ENCODE results near the gene ZFAND5. TPM values are rescaled to one million over a fixed set of nuclear protein-coding genes. Genes with fewer than 3 reads are reported as not detected.

ZFAND5 gene
- total and polyA plus RNA-seq, 10 of the 15 experiments (the other 5 are each of a cell fraction or from before 2014, with no cell fraction given): 22.5 to 107 (median 63.3) TPM

- no peak for FAIRE-seq
- no peak overlapping the region for H3K4me2 ChIP-seq (ENCODE audit: control insufficient read depth, insufficient read depth)
- in situ Hi-C loops (cut with MboI) (no loop called here), intact Hi-C loops (cut with micrococcal nuclease; ENCODE audit: unreplicated experiment) (no loop called here)
- H3K27ac ChIP-seq (ENCODE audit: control insufficient read depth, insufficient read depth): no peak overlapping the region
- ChIA-PET POLR2A (no interaction called here), SMC1A (ENCODE audit: uncharacterized antibody, unreplicated experiment) (interaction anchor here (1.4 kb wide), 1 partner anchor 8 kb away, joined by 3 read pairs; no protein-coding TSS in a partner anchor), CTCF (no interaction called here), RAD21 (ENCODE audit: unreplicated experiment) (no interaction called here)
- H3K9ac ChIP-seq (ENCODE audit: control insufficient read depth, insufficient read depth, low read length): no peak overlapping the region
- H3K4me1 ChIP-seq (ENCODE audit: control insufficient read depth, insufficient read depth, low read length): no peaks in the 10 kb centered on the region
- H3K36me3 ChIP-seq (ENCODE audit: control insufficient read depth in 2 of 2, insufficient read depth in 2 of 2, low read length in 1 of 2): no peaks in the 10 kb centered on the region
- H3K4me3 ChIP-seq: no peak overlapping the region
- H3K9me3 ChIP-seq (replicated peaks; ENCODE audit: control insufficient read depth, insufficient read depth, low read length): no peaks in the 10 kb centered on the region
- H4K20me1 ChIP-seq (ENCODE audit: control insufficient read depth, insufficient read depth): no peaks in the 10 kb centered on the region
- no peak for TF ChIP-seq TCF3 (IDR thresholded peaks at IDR 0.05; ENCODE audit: borderline replicate concordance, insufficient read depth, low read depth, low read length)
- TF ChIP-seq SRF (IDR thresholded peaks at IDR 0.05; ENCODE audit: low read depth in 2 of 2, low read length in 2 of 2): no peak
- no peak for TF ChIP-seq NBN (IDR thresholded peaks at IDR 0.05)
- TF ChIP-seq EGR1 (IDR thresholded peaks at IDR 0.05; ENCODE audit: borderline replicate concordance in 1 of 2, low read depth in 2 of 2, low read length in 2 of 2): no peak
- no peak for TF ChIP-seq RELB (IDR thresholded peaks at IDR 0.05; ENCODE audit: low read depth)
- TF ChIP-seq RUNX3 (IDR thresholded peaks at IDR 0.05; ENCODE audit: low read length): no peak
- no peak for TF ChIP-seq ATF3 (IDR thresholded peaks at IDR 0.05; ENCODE audit: borderline replicate concordance, extremely low read depth, low read depth, low read length)
- TF ChIP-seq YBX1 (IDR thresholded peaks at IDR 0.05): no peak
- H3K27me3 ChIP-seq (replicated peaks in 1 of 2; ENCODE audit: control insufficient read depth in 2 of 2, insufficient read depth in 2 of 2, low read length in 1 of 2): no peaks in the 10 kb centered on the region
- 97% methylated on average over 2 of the region's 2 CpGs for WGBS (ENCODE audit: insufficient coverage, insufficient replicate concordance, low lambda C conversion rate, missing lambda C conversion rate)
- no peaks in the 10 kb centered on the region for H3K79me2 ChIP-seq (ENCODE audit: control insufficient read depth, insufficient read depth, low read length)
- DNase-seq (ENCODE audit: low read depth, low spot score): no peak
- ATAC-seq: no peak
- H2AFZ ChIP-seq (ENCODE audit: control insufficient read depth, low read depth, low read length): no peak overlapping the region
- BruUV-seq (replicated peaks): no TSS peak
These were observed 34.4 kb upstream of the ZFAND5 start for GRCh38 chr9:72399391-72399790.
